ENCODE data around the gene ZNF726.

DNA sequence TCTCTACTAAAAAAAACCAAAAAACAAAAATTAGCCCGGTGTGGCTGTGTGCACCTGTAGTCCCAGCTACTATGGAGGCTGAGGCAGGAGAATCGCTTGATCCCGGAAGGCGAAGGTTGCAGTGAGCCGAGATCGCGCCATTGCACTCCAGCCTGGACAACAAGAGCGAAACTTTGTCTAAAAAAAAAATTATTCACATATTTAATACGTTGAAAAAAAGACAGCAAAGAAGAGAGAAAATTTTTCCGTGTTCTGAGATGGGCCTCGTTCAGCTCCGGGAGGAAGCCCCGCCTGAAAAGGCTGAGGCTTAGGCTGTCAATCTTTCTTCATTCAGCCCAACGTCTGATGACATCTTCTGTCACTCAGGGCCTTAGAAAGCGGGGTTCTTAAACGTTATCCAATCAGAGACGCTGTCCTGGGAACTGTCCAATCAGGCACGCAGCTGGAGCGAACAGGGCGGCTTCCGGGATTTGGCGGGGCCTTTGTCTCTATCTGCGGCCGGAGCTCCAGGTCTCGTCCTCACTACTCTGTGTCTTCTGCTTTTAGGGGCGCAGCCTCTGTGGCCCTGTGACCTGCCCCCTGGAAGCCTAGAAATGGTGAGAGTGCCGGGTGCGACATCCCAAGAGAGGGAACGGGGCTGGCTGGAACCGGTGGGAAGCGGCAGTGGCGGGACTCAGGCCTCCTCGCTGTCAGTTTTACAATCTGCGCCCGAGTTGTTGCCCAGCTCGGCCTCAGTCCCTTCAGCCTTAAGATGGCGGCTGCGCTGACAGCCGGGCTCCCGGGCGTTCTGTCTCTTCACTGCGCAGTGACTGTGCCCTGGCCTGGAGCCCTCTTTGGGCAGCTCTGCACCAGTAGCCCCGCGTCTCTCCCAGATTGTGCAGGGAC, at the start of gene ZNF726:
- TF ChIP-seq, protein P1, sequence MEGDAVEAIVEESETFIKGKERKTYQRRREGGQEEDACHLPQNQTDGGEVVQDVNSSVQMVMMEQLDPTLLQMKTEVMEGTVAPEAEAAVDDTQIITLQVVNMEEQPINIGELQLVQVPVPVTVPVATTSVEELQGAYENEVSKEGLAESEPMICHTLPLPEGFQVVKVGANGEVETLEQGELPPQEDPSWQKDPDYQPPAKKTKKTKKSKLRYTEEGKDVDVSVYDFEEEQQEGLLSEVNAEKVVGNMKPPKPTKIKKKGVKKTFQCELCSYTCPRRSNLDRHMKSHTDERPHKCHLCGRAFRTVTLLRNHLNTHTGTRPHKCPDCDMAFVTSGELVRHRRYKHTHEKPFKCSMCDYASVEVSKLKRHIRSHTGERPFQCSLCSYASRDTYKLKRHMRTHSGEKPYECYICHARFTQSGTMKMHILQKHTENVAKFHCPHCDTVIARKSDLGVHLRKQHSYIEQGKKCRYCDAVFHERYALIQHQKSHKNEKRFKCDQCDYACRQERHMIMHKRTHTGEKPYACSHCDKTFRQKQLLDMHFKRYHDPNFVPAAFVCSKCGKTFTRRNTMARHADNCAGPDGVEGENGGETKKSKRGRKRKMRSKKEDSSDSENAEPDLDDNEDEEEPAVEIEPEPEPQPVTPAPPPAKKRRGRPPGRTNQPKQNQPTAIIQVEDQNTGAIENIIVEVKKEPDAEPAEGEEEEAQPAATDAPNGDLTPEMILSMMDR (IDR thresholded peaks at IDR 0.05; ENCODE audit: low read depth, low read length, poor library complexity, severe bottlenecking), result no peak
- no peak for TF ChIP-seq EZH2phosphoT487 (IDR thresholded peaks at IDR 0.05; ENCODE audit: borderline replicate concordance, low read length)

All from DOHH2 (cell line).